K562 (cell line): Measurements from ENCODE around the gene CREB3L2. TPM values are rescaled to one million over a fixed set of nuclear protein-coding genes. Genes with fewer than 3 reads are reported as not detected.
A peak's percentile ranks its signal among the peaks of the same experiment; 100 is the strongest.

ENCODE experiments used
- ATAC-seq: fragments of 200-7000 bp; cut with Tn5 transposase; 3 replicates; pipeline ENCODE4 v1.9.1; 2020; ENCODE audit warnings: moderate library complexity
- BruUV-seq: library from RNA; stranded (reverse); fragments of 400-500 nt; replicated peaks from 2 replicates; lab custom pipeline; 2021; lab: Mats Ljungman, UMichigan
- CTCF ChIA-PET: fragments of 300-600 bp; formaldehyde crosslinking; extraction: SDS; loops from one replicate; lab custom pipeline; 2021; ENCODE audit warnings: low intra/inter-chr PET ratio; lab: Yijun Ruan, JAX
- POLR2A ChIA-PET: fragments of 300-600, 350-650 bp; sonication (Branson Sonifier 250); formaldehyde crosslinking; extraction: SDS; loops from one replicate; lab custom pipeline; 2021; ENCODE audit warnings: antibody characterized with exemption, inconsistent platforms; lab: Yijun Ruan, JAX
- DNase-seq, 4 experiments: peaks; one replicate each; pipeline versions ENCODE4 v3.0.0 to v3.0.0-alpha.2; 2011 to 2018; ENCODE audit warnings: low spot score in 3 of 4, mixed read lengths in 3 of 4; ENCODE audit errors: extremely low read depth in 1 of 4
- FAIRE-seq: peaks from 2 replicates; lab custom pipeline; 2011; peaks lifted over from hg19 to GRCh38; lab: Jason Lieb, UNC
- H2AFZ ChIP-seq: 2 replicates; pipeline ENCODE4 v1.6.0; 2011; ENCODE audit warnings: low read depth, low read length, control low read depth, inconsistent platforms
- H3K27ac ChIP-seq: fragments of 200-600 bp; 3 replicates; pipeline ENCODE4 v1.8.0; 2011; ENCODE audit warnings: low read depth, mild to moderate bottlenecking, control low read depth, inconsistent platforms, low read length, moderate library complexity, mixed read lengths; ENCODE audit errors: extremely low read depth
- H3K27me3 ChIP-seq, 2 experiments: fragments of 300-600 bp in 1 of 2; 2 replicates in 1 of 2; 3 replicates in 1 of 2; pipeline versions ENCODE4 v1.6.0 to v1.8.0; 2011; ENCODE audit warnings: inconsistent platforms in 2 of 2, low read length in 2 of 2, mild to moderate bottlenecking in 1 of 2, mixed read lengths in 1 of 2, moderate library complexity in 1 of 2; ENCODE audit not compliant: control insufficient read depth in 2 of 2, insufficient read depth in 2 of 2
- H3K36me3 ChIP-seq: fragments of 300-600 bp; 3 replicates; pipeline ENCODE4 v1.8.0; 2011; ENCODE audit warnings: mild to moderate bottlenecking, low read length, inconsistent platforms; ENCODE audit not compliant: control insufficient read depth, insufficient read depth
- H3K4me1 ChIP-seq, 2 experiments: fragments of 200-600 bp in 1 of 2; replicated peaks in 1 of 2; 2 replicates in 1 of 2; 3 replicates in 1 of 2; pipeline versions ENCODE4 v1.5.1 to v1.8.0; 2011; ENCODE audit warnings: inconsistent platforms in 2 of 2, low read length in 2 of 2, mild to moderate bottlenecking in 1 of 2, mixed read lengths in 1 of 2, moderate library complexity in 1 of 2; ENCODE audit not compliant: control insufficient read depth in 2 of 2, insufficient read depth in 2 of 2
- H3K4me2 ChIP-seq: 2 replicates; pipeline ENCODE4 v1.6.1; 2011; ENCODE audit warnings: low read length, control low read depth, inconsistent platforms, mixed read lengths; ENCODE audit not compliant: insufficient read depth
- H3K4me3 ChIP-seq: fragments of 200-600 bp; sonication (generic), shearing (Covaris generic); 2 replicates; pipeline ENCODE4 v1.5.1; 2016; ENCODE audit warnings: control low read depth, inconsistent platforms
- H3K79me2 ChIP-seq: fragments of 200-600 bp; 3 replicates; pipeline ENCODE4 v1.8.0; 2011; ENCODE audit warnings: low read length, inconsistent platforms; ENCODE audit not compliant: control insufficient read depth, insufficient read depth
- H3K9ac ChIP-seq, 2 experiments: 2 replicates each; pipeline versions ENCODE4 v1.6.0 to v1.6.1; 2011; ENCODE audit warnings: low read depth in 2 of 2, low read length in 2 of 2, control low read depth in 1 of 2, inconsistent platforms in 1 of 2, mild to moderate bottlenecking in 1 of 2, mixed read lengths in 1 of 2; ENCODE audit not compliant: insufficient read depth in 1 of 2
- H3K9me1 ChIP-seq: one replicate; pipeline ENCODE4 v1.6.0; 2011; ENCODE audit warnings: inconsistent platforms, mild to moderate bottlenecking, low read length, moderate library complexity; ENCODE audit not compliant: control insufficient read depth, insufficient read depth
- H3K9me3 ChIP-seq: replicated peaks from 2 replicates; pipeline ENCODE4 v1.5.1; 2011; ENCODE audit warnings: low read depth, low read length, inconsistent platforms; ENCODE audit not compliant: control insufficient read depth, insufficient read depth
- H4K20me1 ChIP-seq: replicated peaks from 2 replicates; pipeline ENCODE4 v1.6.1; 2011; ENCODE audit warnings: low read length, inconsistent platforms, mixed read lengths; ENCODE audit not compliant: control insufficient read depth, insufficient read depth
- ETS2 ChIP-seq: IDR thresholded peaks from 2 replicates; pipeline ENCODE4 v1.6.1; 2016; ENCODE audit warnings: borderline replicate concordance, missing genetic modification characterization, mild to moderate bottlenecking, moderate library complexity, missing compliant biosample characterization; ENCODE audit not compliant: poor library complexity, severe bottlenecking
- MEIS2 ChIP-seq: fragments of 450-650 bp; IDR thresholded peaks from 2 replicates; pipeline ENCODE4 v1.6.1; 2014; ENCODE audit warnings: mild to moderate bottlenecking; ENCODE audit not compliant: partially characterized antibody
- NR2C1 ChIP-seq, 2 experiments: fragments of 450-650 bp; IDR thresholded peaks; 2 replicates each; pipeline ENCODE4 v1.6.1; 2017; ENCODE audit warnings: mild to moderate bottlenecking in 2 of 2, antibody characterized with exemption in 1 of 2, inconsistent platforms in 1 of 2, missing compliant biosample characterization in 1 of 2, missing genetic modification characterization in 1 of 2
- WGBS: fragments of 100-300 bp; shearing (Covaris generic); methylation state at CpG from one replicate; pipeline ENCODE4 v1.1.6; 2016; ENCODE audit warnings: low coverage, mixed read lengths; ENCODE audit not compliant: insufficient coverage; ENCODE audit errors: missing lambda C conversion rate; 5-methylcytosine and 5-hydroxymethylcytosine counted together
- in situ Hi-C: fragments of 300-500 bp; cut with MboI; formaldehyde crosslinking; loops from 4 replicates; pipeline ENCODE4 v1.15.0; 2018; ENCODE audit warnings: inconsistent platforms, mixed read lengths
- intact Hi-C: fragments of 100-400 bp; cut with micrococcal nuclease; formaldehyde crosslinking; loops from 2 replicates; pipeline ENCODE4 v1.14.2; 2022
- polyA plus RNA-seq, 8 experiments: library from polyadenylated mRNA; depleted of rRNA in 4 of 8; stranded (reverse) in 5 of 8; unstranded in 3 of 8; fragments of >200 nt; fragmentation: Nextera tagmentation in 2 of 8; fragmentation: Illumina TruSeq in 1 of 8; extraction: Ambion mirVana in 2 of 8; extraction: Trizol in 1 of 8; gene quantifications; 2 replicates each; pipeline versions ENCODE4 v1.2.1 to v1.2.3, GENCODE V29; 2011 to 2014; ENCODE audit warnings: inconsistent platforms in 1 of 8, missing spikeins in 1 of 8
- total RNA-seq, 7 experiments: library from RNA; depleted of rRNA in 6 of 7; stranded (reverse); fragments of >200 nt in 6 of 7; fragmentation: Illumina TruSeq in 2 of 7; extraction: Trizol in 2 of 7; gene quantifications; 2 replicates each; pipeline versions ENCODE4 v1.2.1 to v1.2.3, GENCODE V29; 2011 to 2021; ENCODE audit warnings: low replicate concordance in 1 of 7
- TF ChIP-seq, protein P1 (sequence below), 2 experiments: IDR thresholded peaks in 1 of 2; conservative IDR thresholded peaks in 1 of 2; 2 replicates each; pipeline ENCODE4 v1.6.1; 2016; ENCODE audit warnings: low read depth in 2 of 2, mild to moderate bottlenecking in 1 of 2, missing compliant biosample characterization in 1 of 2, missing genetic modification characterization in 1 of 2, moderate library complexity in 1 of 2
- TF ChIP-seq, protein P2 (sequence below), 3 experiments: fragments of 200-800 bp in 1 of 3; fragments of 250-450 bp in 1 of 3; fragments of 450-650 bp in 1 of 3; sonication (Bioruptor Pico) in 1 of 3; sonication (Bioruptor generic) in 1 of 3; formaldehyde crosslinking in 1 of 3; IDR thresholded peaks; 2 replicates each; pipeline versions ENCODE4 v1.6.1 to v1.8.0; 2016 to 2022; ENCODE audit warnings: mild to moderate bottlenecking in 2 of 3, missing genetic modification characterization in 2 of 3, missing compliant biosample characterization in 1 of 3, moderate library complexity in 1 of 3
- TF ChIP-seq, protein P3 (sequence below): fragments of 250-450 bp; sonication (Bioruptor Pico); IDR thresholded peaks from 2 replicates; pipeline ENCODE4 v1.5.1; 2021; ENCODE audit warnings: mild to moderate bottlenecking
- TF ChIP-seq, protein P4 (sequence below): fragments of 450-650 bp; IDR thresholded peaks from 2 replicates; pipeline ENCODE4 v1.6.1; 2016

The CREB3L2 gene
- total and polyA plus RNA-seq, 9 of the 15 experiments (the other 6 are each of a cell fraction or from before 2014, with no cell fraction given) = 7.1 to 45.6 (median 15.8) TPM

DNA sequence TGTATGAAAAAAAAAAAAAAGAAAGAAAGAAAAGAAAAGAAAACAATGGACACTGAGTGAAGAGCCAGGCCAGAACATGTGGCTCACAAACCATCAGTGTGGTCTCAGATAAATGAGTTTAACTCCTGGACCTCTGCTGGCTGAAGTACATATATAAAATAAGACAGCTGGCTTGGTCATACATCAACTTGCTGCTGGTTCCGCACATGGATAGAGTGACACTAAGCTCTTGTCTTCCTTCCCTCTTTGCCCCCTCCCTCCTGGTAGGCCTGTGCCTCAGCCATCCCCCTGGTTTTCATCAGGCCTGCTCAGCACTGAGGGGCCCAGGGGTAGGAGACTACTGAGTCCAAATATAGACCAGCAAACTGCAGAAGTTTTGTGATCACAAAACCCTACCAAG is 97.1 kb downstream of the CREB3L2 start:
- no peaks in the 10 kb centered on the region for H3K27me3 ChIP-seq
- H3K9ac ChIP-seq = no peak overlapping the region
- intact Hi-C loops = loop anchor here (10.0 kb wide), 1 partner anchor 240 kb away; no protein-coding TSS in a partner anchor
- TF ChIP-seq, protein P1, sequence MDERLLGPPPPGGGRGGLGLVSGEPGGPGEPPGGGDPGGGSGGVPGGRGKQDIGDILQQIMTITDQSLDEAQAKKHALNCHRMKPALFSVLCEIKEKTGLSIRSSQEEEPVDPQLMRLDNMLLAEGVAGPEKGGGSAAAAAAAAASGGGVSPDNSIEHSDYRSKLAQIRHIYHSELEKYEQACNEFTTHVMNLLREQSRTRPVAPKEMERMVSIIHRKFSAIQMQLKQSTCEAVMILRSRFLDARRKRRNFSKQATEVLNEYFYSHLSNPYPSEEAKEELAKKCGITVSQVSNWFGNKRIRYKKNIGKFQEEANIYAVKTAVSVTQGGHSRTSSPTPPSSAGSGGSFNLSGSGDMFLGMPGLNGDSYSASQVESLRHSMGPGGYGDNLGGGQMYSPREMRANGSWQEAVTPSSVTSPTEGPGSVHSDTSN (CRISPR knock-in tag; IDR thresholded peaks at IDR 0.05; ENCODE audit: low read depth) = no peak
- TF ChIP-seq, protein P1 (tag; conservative IDR thresholded peaks at IDR 0.05; ENCODE audit: low read depth) = 0 out of 2 replicates have a peak, but pooled peaks have one; percentile 18
- TF ChIP-seq MEIS2 (peak; percentile 6), NR2C1 (IDR thresholded peaks at IDR 0.05) (no peak), NR2C1 (tag; IDR thresholded peaks at IDR 0.05) (no peak), ETS2 (tag) (no peak)
- TF ChIP-seq, protein P2, sequence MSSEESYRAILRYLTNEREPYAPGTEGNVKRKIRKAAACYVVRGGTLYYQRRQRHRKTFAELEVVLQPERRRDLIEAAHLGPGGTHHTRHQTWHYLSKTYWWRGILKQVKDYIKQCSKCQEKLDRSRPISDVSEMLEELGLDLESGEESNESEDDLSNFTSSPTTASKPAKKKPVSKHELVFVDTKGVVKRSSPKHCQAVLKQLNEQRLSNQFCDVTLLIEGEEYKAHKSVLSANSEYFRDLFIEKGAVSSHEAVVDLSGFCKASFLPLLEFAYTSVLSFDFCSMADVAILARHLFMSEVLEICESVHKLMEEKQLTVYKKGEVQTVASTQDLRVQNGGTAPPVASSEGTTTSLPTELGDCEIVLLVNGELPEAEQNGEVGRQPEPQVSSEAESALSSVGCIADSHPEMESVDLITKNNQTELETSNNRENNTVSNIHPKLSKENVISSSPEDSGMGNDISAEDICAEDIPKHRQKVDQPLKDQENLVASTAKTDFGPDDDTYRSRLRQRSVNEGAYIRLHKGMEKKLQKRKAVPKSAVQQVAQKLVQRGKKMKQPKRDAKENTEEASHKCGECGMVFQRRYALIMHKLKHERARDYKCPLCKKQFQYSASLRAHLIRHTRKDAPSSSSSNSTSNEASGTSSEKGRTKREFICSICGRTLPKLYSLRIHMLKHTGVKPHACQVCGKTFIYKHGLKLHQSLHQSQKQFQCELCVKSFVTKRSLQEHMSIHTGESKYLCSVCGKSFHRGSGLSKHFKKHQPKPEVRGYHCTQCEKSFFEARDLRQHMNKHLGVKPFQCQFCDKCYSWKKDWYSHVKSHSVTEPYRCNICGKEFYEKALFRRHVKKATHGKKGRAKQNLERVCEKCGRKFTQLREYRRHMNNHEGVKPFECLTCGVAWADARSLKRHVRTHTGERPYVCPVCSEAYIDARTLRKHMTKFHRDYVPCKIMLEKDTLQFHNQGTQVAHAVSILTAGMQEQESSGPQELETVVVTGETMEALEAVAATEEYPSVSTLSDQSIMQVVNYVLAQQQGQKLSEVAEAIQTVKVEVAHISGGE (CRISPR knock-in tag; IDR thresholded peaks at IDR 0.05) = no peak
- TF ChIP-seq, protein P3, sequence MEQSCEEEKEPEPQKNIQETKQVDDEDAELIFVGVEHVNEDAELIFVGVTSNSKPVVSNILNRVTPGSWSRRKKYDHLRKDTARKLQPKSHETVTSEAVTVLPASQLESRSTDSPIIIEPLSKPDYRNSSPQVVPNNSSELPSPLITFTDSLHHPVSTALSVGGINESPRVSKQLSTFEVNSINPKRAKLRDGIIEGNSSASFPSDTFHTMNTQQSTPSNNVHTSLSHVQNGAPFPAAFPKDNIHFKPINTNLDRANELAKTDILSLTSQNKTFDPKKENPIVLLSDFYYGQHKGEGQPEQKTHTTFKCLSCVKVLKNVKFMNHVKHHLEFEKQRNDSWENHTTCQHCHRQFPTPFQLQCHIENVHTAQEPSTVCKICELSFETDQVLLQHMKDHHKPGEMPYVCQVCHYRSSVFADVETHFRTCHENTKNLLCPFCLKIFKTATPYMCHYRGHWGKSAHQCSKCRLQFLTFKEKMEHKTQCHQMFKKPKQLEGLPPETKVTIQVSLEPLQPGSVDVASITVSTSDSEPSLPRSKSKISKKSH (CRISPR knock-in tag) = no peak
- TF ChIP-seq, protein P4, sequence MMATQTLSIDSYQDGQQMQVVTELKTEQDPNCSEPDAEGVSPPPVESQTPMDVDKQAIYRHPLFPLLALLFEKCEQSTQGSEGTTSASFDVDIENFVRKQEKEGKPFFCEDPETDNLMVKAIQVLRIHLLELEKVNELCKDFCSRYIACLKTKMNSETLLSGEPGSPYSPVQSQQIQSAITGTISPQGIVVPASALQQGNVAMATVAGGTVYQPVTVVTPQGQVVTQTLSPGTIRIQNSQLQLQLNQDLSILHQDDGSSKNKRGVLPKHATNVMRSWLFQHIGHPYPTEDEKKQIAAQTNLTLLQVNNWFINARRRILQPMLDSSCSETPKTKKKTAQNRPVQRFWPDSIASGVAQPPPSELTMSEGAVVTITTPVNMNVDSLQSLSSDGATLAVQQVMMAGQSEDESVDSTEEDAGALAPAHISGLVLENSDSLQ = 0 out of 2 replicates have a peak, but pooled peaks have one; percentile 5
- no peak overlapping the region for H3K4me3 ChIP-seq
- no peak; the same call in 2 of the 3 replicates for ATAC-seq
- POLR2A ChIA-PET = interaction anchor here (0.6 to 1.2 kb wide), 4 partner anchors 11 to 102 kb away, joined by 3 to 5 read pairs (median 3); no protein-coding TSS in a partner anchor
- H3K4me2 ChIP-seq = no peak overlapping the region
- whole genome bisulfite sequencing = 70% methylated on average over 1 of the region's 1 CpG
- H3K79me2 ChIP-seq = no peaks in the 10 kb centered on the region
- no peaks in the 10 kb centered on the region; the same call in 1 of the 2 replicates for H3K9me3 ChIP-seq
- H3K4me1 ChIP-seq = peaks cover 0 to 7% of the 10 kb centered on the region in 2 experiments; a peak in 1 of 5 replicates
- H4K20me1 ChIP-seq = no peaks in the 10 kb centered on the region
- peaks cover 79% of the 10 kb centered on the region for H3K36me3 ChIP-seq
- no TSS peak for BruUV-seq
- in situ Hi-C loops = loop anchor here (5.0 kb wide), 2 partner anchors 97 to 832 kb away; partner anchors contain the start of gene CREB3L2
- no peak for FAIRE-seq
- peak in 1 of 4 experiments; percentile 18 for DNase-seq
- H3K27ac ChIP-seq = no peak overlapping the region
- H2AFZ ChIP-seq = no peak overlapping the region
- CTCF ChIA-PET = interaction anchor here (2.1 to 4.2 kb wide), 2 partner anchors 104 to 834 kb away, joined by 20 to 63 read pairs; no protein-coding TSS in a partner anchor
- no peaks in the 10 kb centered on the region for H3K9me1 ChIP-seq
